Caco-2 (cell line): Measurements from ENCODE around the gene KLHL6. TPM values are rescaled to one million over a fixed set of nuclear protein-coding genes. Genes with fewer than 3 reads are reported as not detected.

ENCODE experiments used
- BruUV-seq: library from RNA; stranded (reverse); fragments of 400-500 nt; replicated peaks from 2 replicates; lab custom pipeline; 2021; lab: Mats Ljungman, UMichigan
- CTCF ChIA-PET: fragments of 300-600 bp; sonication (Branson Sonifier 250); formaldehyde crosslinking; loops from one replicate; lab custom pipeline; 2022; ENCODE audit warnings: antibody characterized with exemption; lab: Charles Lee
- POLR2A ChIA-PET: fragments of 300-600 bp; sonication (Branson Sonifier 250); formaldehyde crosslinking; loops from one replicate; lab custom pipeline; 2022; ENCODE audit warnings: antibody characterized with exemption; lab: Charles Lee
- DNase-seq, 2 experiments: peaks; one replicate each; pipeline versions ENCODE4 v3.0.0 to v3.0.0-alpha.2; 2020 to 2022
- H3K27me3 ChIP-seq: replicated peaks from 2 replicates; pipeline ENCODE4 v1.6.0; 2011; ENCODE audit warnings: low read length; ENCODE audit not compliant: control insufficient read depth, insufficient read depth
- H3K36me3 ChIP-seq: 2 replicates; pipeline ENCODE4 v1.5.1; 2011; ENCODE audit warnings: low read length; ENCODE audit not compliant: control insufficient read depth, insufficient read depth
- H3K4me1 ChIP-seq: fragments of 250-450 bp; sonication (Bioruptor Pico); 2 replicates; pipeline ENCODE4 v1.5.1; 2020; ENCODE audit warnings: mild to moderate bottlenecking
- H3K4me3 ChIP-seq: 2 replicates; pipeline ENCODE4 v1.5.1; 2011; ENCODE audit warnings: low read depth, mild to moderate bottlenecking, control low read depth, low read length
- H3K9me3 ChIP-seq: fragments of 250-450 bp; sonication (Bioruptor Pico); 2 replicates; pipeline ENCODE4 v1.5.1; 2020; ENCODE audit warnings: mild to moderate bottlenecking, moderate library complexity
- H3K27ac Mint-ChIP-seq: one replicate; pipeline ENCODE4 v1.8.0; 2022; ENCODE audit warnings: mixed read lengths; ENCODE audit not compliant: unreplicated experiment
- H3K27me3 Mint-ChIP-seq: one replicate; pipeline ENCODE4 v1.8.0; 2022; ENCODE audit warnings: mixed read lengths; ENCODE audit not compliant: insufficient read depth, unreplicated experiment
- H3K36me3 Mint-ChIP-seq: one replicate; pipeline ENCODE4 v1.8.0; 2022; ENCODE audit warnings: mild to moderate bottlenecking, mixed read lengths; ENCODE audit not compliant: insufficient read depth, unreplicated experiment
- H3K4me1 Mint-ChIP-seq: one replicate; pipeline ENCODE4 v1.8.0; 2022; ENCODE audit warnings: low read depth, mixed read lengths; ENCODE audit not compliant: unreplicated experiment
- H3K4me3 Mint-ChIP-seq: one replicate; pipeline ENCODE4 v1.8.0; 2022; ENCODE audit warnings: mild to moderate bottlenecking, moderate library complexity, mixed read lengths; ENCODE audit not compliant: unreplicated experiment
- H3K9me3 Mint-ChIP-seq: one replicate; pipeline ENCODE4 v1.8.0; 2022; ENCODE audit warnings: mixed read lengths; ENCODE audit not compliant: unreplicated experiment
- CTCF ChIP-seq, 2 experiments: fragments of 200-600 bp in 1 of 2; IDR thresholded peaks; 1 replicate in 1 of 2; 2 replicates in 1 of 2; pipeline versions ENCODE4 v1.5.1 to v1.8.0; 2011 to 2022; ENCODE audit warnings: antibody characterized with exemption in 1 of 2, control low read depth in 1 of 2, inconsistent platforms in 1 of 2, low read depth in 1 of 2, low read length in 1 of 2, mild to moderate bottlenecking in 1 of 2, moderate library complexity in 1 of 2; ENCODE audit not compliant: insufficient read depth in 1 of 2, severe bottlenecking in 1 of 2, unreplicated experiment in 1 of 2
- intact Hi-C: fragments of 100-400 bp; cut with micrococcal nuclease; formaldehyde crosslinking; loops from one replicate; pipeline ENCODE4 v1.10.0; 2022; ENCODE audit not compliant: unreplicated experiment
- total RNA-seq: library from RNA; stranded (reverse); gene quantifications from 2 replicates; pipeline ENCODE4 v1.2.3, GENCODE V29; 2022

The KLHL6 gene
- total RNA-seq, 1 experiment from 2014 or later = not detected

- peaks cover 7% of the 10 kb centered on the region for H3K36me3 Mint-ChIP-seq
- H3K36me3 ChIP-seq = no peaks in the 10 kb centered on the region
- intact Hi-C loops = no loop called here
- H3K4me3 Mint-ChIP-seq = no peak overlapping the region
- ChIA-PET POLR2A (no interaction called here), CTCF (no interaction called here)
- peaks cover 29% of the 10 kb centered on the region for H3K4me1 Mint-ChIP-seq
- no peak for DNase-seq
- H3K4me1 ChIP-seq = peaks cover 14% of the 10 kb centered on the region; the same call in 1 of the 2 replicates
- no peak for TF ChIP-seq CTCF (IDR thresholded peaks at IDR 0.05; ENCODE audit: insufficient read depth in 1 of 2, low read depth in 1 of 2, low read length in 1 of 2, severe bottlenecking in 1 of 2, unreplicated experiment in 1 of 2)
- no peaks in the 10 kb centered on the region for H3K9me3 ChIP-seq
- BruUV-seq = no TSS peak
- H3K27me3 Mint-ChIP-seq = no peaks in the 10 kb centered on the region
- no peak overlapping the region for H3K27ac Mint-ChIP-seq
- no peak overlapping the region for H3K4me3 ChIP-seq
- H3K27me3 ChIP-seq = no peaks in the 10 kb centered on the region
- H3K9me3 Mint-ChIP-seq = peaks cover 16% of the 10 kb centered on the region
Measured at GRCh38 chr3:183460081-183461055, 95.1 kb downstream of the KLHL6 start.

GRCh38 chr3:183455089-183455488, 100.4 kb downstream of the KLHL6 start:
- intact Hi-C loops = no loop called here
- BruUV-seq = no TSS peak
- Mint-ChIP-seq H3K27ac (no peak overlapping the region), H3K36me3 (peaks cover 15% of the 10 kb centered on the region), H3K4me3 (no peak overlapping the region), H3K4me1 (peaks cover 2% of the 10 kb centered on the region), H3K27me3 (no peaks in the 10 kb centered on the region), H3K9me3 (no peaks in the 10 kb centered on the region)
- no peak for DNase-seq
- Histone ChIP-seq H3K27me3 (no peaks in the 10 kb centered on the region), H3K36me3 (no peaks in the 10 kb centered on the region), H3K4me1 (no peaks in the 10 kb centered on the region), H3K4me3 (no peak overlapping the region), H3K9me3 (no peaks in the 10 kb centered on the region)
- CTCF ChIA-PET = no interaction called here
- TF ChIP-seq CTCF (IDR thresholded peaks at IDR 0.05; ENCODE audit: insufficient read depth in 1 of 2, low read depth in 1 of 2, low read length in 1 of 2, severe bottlenecking in 1 of 2, unreplicated experiment in 1 of 2) = no peak
- POLR2A ChIA-PET = interaction anchor here (0.5 kb wide), 1 partner anchor 242 kb away, joined by 4 read pairs; the partner anchor contains the start of gene YEATS2

- DNase-seq = no peak
- no peaks in the 10 kb centered on the region for H3K4me1 Mint-ChIP-seq
- peaks cover 15% of the 10 kb centered on the region for H3K36me3 Mint-ChIP-seq
- Histone ChIP-seq H3K9me3 (no peaks in the 10 kb centered on the region), H3K36me3 (no peaks in the 10 kb centered on the region), H3K27me3 (no peaks in the 10 kb centered on the region), H3K4me3 (no peak overlapping the region), H3K4me1 (no peaks in the 10 kb centered on the region)
- H3K9me3 Mint-ChIP-seq = no peaks in the 10 kb centered on the region
- POLR2A ChIA-PET = no interaction called here
- BruUV-seq = no TSS peak
- H3K4me3 Mint-ChIP-seq = no peak overlapping the region
- no peaks in the 10 kb centered on the region for H3K27me3 Mint-ChIP-seq
- no peak overlapping the region for H3K27ac Mint-ChIP-seq
- no peak for TF ChIP-seq CTCF (IDR thresholded peaks at IDR 0.05; ENCODE audit: insufficient read depth in 1 of 2, low read depth in 1 of 2, low read length in 1 of 2, severe bottlenecking in 1 of 2, unreplicated experiment in 1 of 2)
- CTCF ChIA-PET = no interaction called here
- intact Hi-C loops = no loop called here
Measured at GRCh38 chr3:183454064-183454463, 101.4 kb downstream of the KLHL6 start.
